ENCODE results near the gene JUN. TPM values are rescaled to one million over a fixed set of nuclear protein-coding genes. Genes with fewer than 3 reads are reported as not detected.

The JUN gene
- total RNA-seq, 3 donors from 2014 or later, result 119 to 880 (median 379) TPM

DNA sequence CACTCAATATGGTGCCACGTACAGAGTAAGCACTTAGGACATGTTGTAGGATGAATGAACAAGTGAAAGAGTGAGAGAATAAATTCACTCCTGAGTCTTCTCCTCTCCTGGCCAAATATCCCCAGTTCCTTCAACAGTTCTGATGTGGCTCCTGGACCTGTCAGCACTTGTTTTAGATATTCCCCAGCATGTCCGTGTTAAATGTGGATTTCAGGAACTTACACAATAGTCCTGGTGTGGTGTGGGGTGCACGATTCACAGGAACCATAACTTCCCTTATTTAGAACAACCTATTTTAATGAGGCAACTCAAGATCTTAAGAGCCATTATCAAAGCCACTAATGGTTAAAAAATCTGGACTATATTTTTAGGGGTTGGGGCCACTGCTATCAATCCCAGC is 45.0 kb downstream of the JUN start:
- no peak overlapping the region for H3K27ac ChIP-seq
- no peaks in the 10 kb centered on the region for H3K4me1 ChIP-seq
- intact Hi-C loops (cut with DNase I; ENCODE audit: low total_unique reads), result no loop called here
- no peaks in the 10 kb centered on the region for H3K36me3 ChIP-seq
- H3K4me3 ChIP-seq, result no peak overlapping the region
- no peaks in the 10 kb centered on the region for H3K9me3 ChIP-seq
- no peak for TF ChIP-seq POLR2A (IDR thresholded peaks at IDR 0.05)
- no peak for TF ChIP-seq POLR2AphosphoS5 (IDR thresholded peaks at IDR 0.05)
- TF ChIP-seq, protein P1, sequence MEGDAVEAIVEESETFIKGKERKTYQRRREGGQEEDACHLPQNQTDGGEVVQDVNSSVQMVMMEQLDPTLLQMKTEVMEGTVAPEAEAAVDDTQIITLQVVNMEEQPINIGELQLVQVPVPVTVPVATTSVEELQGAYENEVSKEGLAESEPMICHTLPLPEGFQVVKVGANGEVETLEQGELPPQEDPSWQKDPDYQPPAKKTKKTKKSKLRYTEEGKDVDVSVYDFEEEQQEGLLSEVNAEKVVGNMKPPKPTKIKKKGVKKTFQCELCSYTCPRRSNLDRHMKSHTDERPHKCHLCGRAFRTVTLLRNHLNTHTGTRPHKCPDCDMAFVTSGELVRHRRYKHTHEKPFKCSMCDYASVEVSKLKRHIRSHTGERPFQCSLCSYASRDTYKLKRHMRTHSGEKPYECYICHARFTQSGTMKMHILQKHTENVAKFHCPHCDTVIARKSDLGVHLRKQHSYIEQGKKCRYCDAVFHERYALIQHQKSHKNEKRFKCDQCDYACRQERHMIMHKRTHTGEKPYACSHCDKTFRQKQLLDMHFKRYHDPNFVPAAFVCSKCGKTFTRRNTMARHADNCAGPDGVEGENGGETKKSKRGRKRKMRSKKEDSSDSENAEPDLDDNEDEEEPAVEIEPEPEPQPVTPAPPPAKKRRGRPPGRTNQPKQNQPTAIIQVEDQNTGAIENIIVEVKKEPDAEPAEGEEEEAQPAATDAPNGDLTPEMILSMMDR (IDR thresholded peaks at IDR 0.05), result no peak
- H3K27me3 ChIP-seq, result no peaks in the 10 kb centered on the region
- DNase-seq (ENCODE audit: low spot score in 2 of 2), result no peak

DNA sequence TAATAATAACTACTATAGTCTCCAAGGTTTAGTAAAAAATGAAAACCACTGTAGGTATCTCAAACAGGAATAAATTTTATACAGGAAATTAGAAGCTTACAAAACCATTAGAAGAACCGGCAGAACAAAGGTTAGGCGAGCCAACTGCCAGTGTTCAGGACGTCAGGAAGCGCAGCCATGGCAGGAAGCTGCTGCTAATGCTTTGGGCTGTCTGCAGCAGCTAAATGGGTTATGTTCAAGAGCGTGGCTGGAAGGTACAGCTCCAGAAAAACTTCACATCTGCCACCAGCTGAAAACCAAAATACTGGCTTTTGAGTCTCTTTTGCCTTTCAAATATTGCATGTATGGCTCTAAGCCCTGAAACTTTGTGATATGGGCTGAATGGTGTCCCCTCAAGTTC is 48.3 kb downstream of the JUN start:
- Histone ChIP-seq H3K9me3 (no peaks in the 10 kb centered on the region), H3K27ac (no peak overlapping the region), H3K27me3 (no peaks in the 10 kb centered on the region), H3K36me3 (no peaks in the 10 kb centered on the region), H3K4me3 (no peak overlapping the region), H3K4me1 (no peaks in the 10 kb centered on the region)
- intact Hi-C loops (cut with DNase I; ENCODE audit: low total_unique reads), result loop anchor here (1.0 kb wide), 1 partner anchor 9 kb away; no protein-coding TSS in a partner anchor
- TF ChIP-seq POLR2AphosphoS5 (IDR thresholded peaks at IDR 0.05), result no peak
- no peak for TF ChIP-seq POLR2A (IDR thresholded peaks at IDR 0.05)
- TF ChIP-seq, protein P1 (IDR thresholded peaks at IDR 0.05), result no peak
- DNase-seq (ENCODE audit: low spot score in 2 of 2), result no peak

DNA sequence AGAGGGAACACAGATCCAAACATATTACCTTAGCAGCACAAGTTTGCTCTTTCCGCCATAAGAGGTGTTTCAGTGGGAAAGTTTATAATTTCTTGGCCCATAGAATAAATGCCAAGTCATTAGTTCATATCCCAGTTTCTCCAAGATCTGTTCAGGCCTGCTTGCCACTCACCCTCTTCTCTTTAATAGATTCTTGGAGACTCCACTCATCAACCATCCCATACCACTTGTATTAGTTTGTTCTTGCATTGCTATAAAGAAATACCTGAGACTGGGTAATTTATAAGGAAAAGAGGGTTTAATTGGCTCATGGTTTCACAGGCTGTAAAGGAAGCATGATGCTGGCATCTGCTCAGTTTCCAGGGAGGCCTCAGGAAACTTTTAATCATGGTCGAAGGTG is 49.2 kb downstream of the JUN start:
- intact Hi-C loops (cut with DNase I; ENCODE audit: low total_unique reads), result loop anchor here (1.0 kb wide), 1 partner anchor 8 kb away; no protein-coding TSS in a partner anchor
- no peaks in the 10 kb centered on the region for H3K9me3 ChIP-seq
- DNase-seq (ENCODE audit: low spot score in 2 of 2), result no peak
- no peak overlapping the region for H3K4me3 ChIP-seq
- TF ChIP-seq, protein P1 (IDR thresholded peaks at IDR 0.05), result no peak
- TF ChIP-seq POLR2A (IDR thresholded peaks at IDR 0.05) (no peak), POLR2AphosphoS5 (IDR thresholded peaks at IDR 0.05) (no peak)
- no peaks in the 10 kb centered on the region for H3K27me3 ChIP-seq
- H3K4me1 ChIP-seq, result no peaks in the 10 kb centered on the region
- H3K27ac ChIP-seq, result no peak overlapping the region
- H3K36me3 ChIP-seq, result no peaks in the 10 kb centered on the region

- Histone ChIP-seq H3K27me3 (no peaks in the 10 kb centered on the region), H3K36me3 (no peaks in the 10 kb centered on the region), H3K4me1 (no peaks in the 10 kb centered on the region), H3K4me3 (no peak overlapping the region), H3K9me3 (no peaks in the 10 kb centered on the region), H3K27ac (peak overlapping the region in 1 of 2 donors; percentile 36)
- TF ChIP-seq, protein P1 (IDR thresholded peaks at IDR 0.05), result no peak
- TF ChIP-seq POLR2A (IDR thresholded peaks at IDR 0.05) (no peak), POLR2AphosphoS5 (IDR thresholded peaks at IDR 0.05) (peak in 1 of 3 donors; percentile 46)
- intact Hi-C loops (cut with DNase I; ENCODE audit: low total_unique reads), result no loop called here
- DNase-seq (ENCODE audit: low spot score in 2 of 2), result no peak
These were observed 51.6 kb downstream of the JUN start for GRCh38 chr1:58732087-58732775.

Other genes starting within 250 kb of the JUN start
- 10 to 100 TPM; 26.4 to 79.8 (median 48.2) TPM for gene OMA1, start 237.3 kb downstream of the JUN start, total RNA-seq
- gene TACSTD2, start 206.8 kb downstream of the JUN start, total RNA-seq, result 100 to 1,000 TPM in 2 of 3 donors, 1 to 10 TPM in 1; 1.1 to 335 (median 230) TPM
- 10 to 100 TPM; 24.8 to 54.0 (median 52.4) TPM for gene MYSM1, start 84.0 kb downstream of the JUN start, total RNA-seq

All from breast epithelium (tissue), 4 donors.